ENCODE data around the gene SLC44A5. TPM values are rescaled to one million over a fixed set of nuclear protein-coding genes. Genes with fewer than 3 reads are reported as not detected.
"Not testable (repeated sequence)": the region's sequence is repeated elsewhere in the genome, so short reads cannot be mapped to it uniquely, and the experiment has no call there.

Gene SLC44A5
- total RNA-seq, 1 donor from 2014 or later = not detected

- intact Hi-C loops (cut with micrococcal nuclease) = no loop called here
- H3K4me1 Mint-ChIP-seq (ENCODE audit: low read depth) = no peaks in the 10 kb centered on the region
- peaks cover 2% of the 10 kb centered on the region for H3K9me3 Mint-ChIP-seq
- no peak overlapping the region for H3K27ac Mint-ChIP-seq
- H3K27me3 Mint-ChIP-seq (ENCODE audit: low read depth) = no peaks in the 10 kb centered on the region
- DNase-seq (ENCODE audit: low spot score) = no peak
- H3K4me3 Mint-ChIP-seq (ENCODE audit: low read depth) = no peak overlapping the region
- no peaks in the 10 kb centered on the region for H3K36me3 Mint-ChIP-seq (ENCODE audit: low read depth)
These were observed 249.7 kb downstream of the SLC44A5 start for GRCh38 chr1:75361260-75361659.

GRCh38 chr1:75354267-75354666 is 256.6 kb downstream of the SLC44A5 start:
- DNase-seq (ENCODE audit: low spot score); H3K27ac Mint-ChIP-seq; H3K9me3 Mint-ChIP-seq; H3K4me3 Mint-ChIP-seq (ENCODE audit: low read depth); H3K4me1 Mint-ChIP-seq (ENCODE audit: low read depth); intact Hi-C loops (cut with micrococcal nuclease); H3K36me3 Mint-ChIP-seq (ENCODE audit: low read depth); H3K27me3 Mint-ChIP-seq (ENCODE audit: low read depth): not testable (repeated sequence)

GRCh38 chr1:75353051-75353450 is 257.9 kb downstream of the SLC44A5 start:
- Mint-ChIP-seq H3K4me1 (ENCODE audit: low read depth) (no peaks in the 10 kb centered on the region), H3K4me3 (ENCODE audit: low read depth) (no peak overlapping the region), H3K27ac (no peak overlapping the region), H3K9me3 (no peaks in the 10 kb centered on the region), H3K27me3 (ENCODE audit: low read depth) (no peaks in the 10 kb centered on the region), H3K36me3 (ENCODE audit: low read depth) (no peaks in the 10 kb centered on the region)
- no peak for DNase-seq (ENCODE audit: low spot score)
- intact Hi-C loops (cut with micrococcal nuclease) = no loop called here

GRCh38 chr1:75345538-75346292 is 265.2 kb downstream of the SLC44A5 start:
- Mint-ChIP-seq H3K9me3 (no peaks in the 10 kb centered on the region), H3K27ac (no peak overlapping the region), H3K27me3 (ENCODE audit: low read depth) (no peaks in the 10 kb centered on the region), H3K4me1 (ENCODE audit: low read depth) (no peaks in the 10 kb centered on the region), H3K4me3 (ENCODE audit: low read depth) (no peak overlapping the region), H3K36me3 (ENCODE audit: low read depth) (no peaks in the 10 kb centered on the region)
- intact Hi-C loops (cut with micrococcal nuclease) = no loop called here
- DNase-seq (ENCODE audit: low spot score) = no peak

- H3K27me3 Mint-ChIP-seq (ENCODE audit: low read depth) = no peaks in the 10 kb centered on the region
- intact Hi-C loops (cut with micrococcal nuclease) = no loop called here
These were observed 268.1 kb downstream of the SLC44A5 start for GRCh38 chr1:75342786-75343185.

GRCh38 chr1:75341537-75341936 is 269.4 kb downstream of the SLC44A5 start:
- H3K9me3 Mint-ChIP-seq = no peaks in the 10 kb centered on the region
- H3K27ac Mint-ChIP-seq = no peak overlapping the region
- H3K36me3 Mint-ChIP-seq (ENCODE audit: low read depth) = no peaks in the 10 kb centered on the region
- DNase-seq (ENCODE audit: low spot score) = no peak
- H3K4me3 Mint-ChIP-seq (ENCODE audit: low read depth) = no peak overlapping the region
- H3K4me1 Mint-ChIP-seq (ENCODE audit: low read depth) = no peaks in the 10 kb centered on the region
- H3K27me3 Mint-ChIP-seq (ENCODE audit: low read depth) = no peaks in the 10 kb centered on the region
- intact Hi-C loops (cut with micrococcal nuclease) = no loop called here

More at GRCh38 chr1:75342786-75343185, 268.1 kb downstream of the SLC44A5 start:
- H3K4me3 Mint-ChIP-seq (ENCODE audit: low read depth) = no peak overlapping the region
- no peaks in the 10 kb centered on the region for H3K4me1 Mint-ChIP-seq (ENCODE audit: low read depth)
- no peak for DNase-seq (ENCODE audit: low spot score)
- no peaks in the 10 kb centered on the region for H3K36me3 Mint-ChIP-seq (ENCODE audit: low read depth)
- H3K27ac Mint-ChIP-seq = no peak overlapping the region
- H3K9me3 Mint-ChIP-seq = no peaks in the 10 kb centered on the region

- intact Hi-C loops (cut with micrococcal nuclease) = no loop called here
- no peak overlapping the region for H3K4me3 Mint-ChIP-seq (ENCODE audit: low read depth)
These were observed 272.1 kb downstream of the SLC44A5 start for GRCh38 chr1:75338616-75339483.

GRCh38 chr1:75334876-75335389 is 276.0 kb downstream of the SLC44A5 start:
- no peaks in the 10 kb centered on the region for H3K36me3 Mint-ChIP-seq (ENCODE audit: low read depth)
- H3K4me3 Mint-ChIP-seq (ENCODE audit: low read depth) = no peak overlapping the region
- H3K27me3 Mint-ChIP-seq (ENCODE audit: low read depth) = no peaks in the 10 kb centered on the region
- no peak overlapping the region for H3K27ac Mint-ChIP-seq
- H3K4me1 Mint-ChIP-seq (ENCODE audit: low read depth) = no peaks in the 10 kb centered on the region
- H3K9me3 Mint-ChIP-seq = no peaks in the 10 kb centered on the region
- intact Hi-C loops (cut with micrococcal nuclease) = no loop called here
- DNase-seq (ENCODE audit: low spot score) = no peak

More at GRCh38 chr1:75338616-75339483, 272.1 kb downstream of the SLC44A5 start:
- H3K9me3 Mint-ChIP-seq = no peaks in the 10 kb centered on the region
- H3K4me1 Mint-ChIP-seq (ENCODE audit: low read depth) = no peaks in the 10 kb centered on the region
- DNase-seq (ENCODE audit: low spot score) = no peak
- no peaks in the 10 kb centered on the region for H3K36me3 Mint-ChIP-seq (ENCODE audit: low read depth)
- H3K27ac Mint-ChIP-seq = no peak overlapping the region
- H3K27me3 Mint-ChIP-seq (ENCODE audit: low read depth) = no peaks in the 10 kb centered on the region

- Mint-ChIP-seq H3K27ac (no peak overlapping the region), H3K27me3 (ENCODE audit: low read depth) (no peaks in the 10 kb centered on the region), H3K36me3 (ENCODE audit: low read depth) (no peaks in the 10 kb centered on the region), H3K4me3 (ENCODE audit: low read depth) (no peak overlapping the region), H3K9me3 (no peaks in the 10 kb centered on the region), H3K4me1 (ENCODE audit: low read depth) (no peaks in the 10 kb centered on the region)
- intact Hi-C loops (cut with micrococcal nuclease) = no loop called here
- DNase-seq (ENCODE audit: low spot score) = no peak
These were observed 280.3 kb downstream of the SLC44A5 start for GRCh38 chr1:75330624-75331023.

GRCh38 chr1:75328691-75329090 is 282.2 kb downstream of the SLC44A5 start:
- Mint-ChIP-seq H3K4me1 (ENCODE audit: low read depth) (no peaks in the 10 kb centered on the region), H3K27ac (no peak overlapping the region), H3K9me3 (no peaks in the 10 kb centered on the region), H3K36me3 (ENCODE audit: low read depth) (no peaks in the 10 kb centered on the region), H3K27me3 (ENCODE audit: low read depth) (no peaks in the 10 kb centered on the region), H3K4me3 (ENCODE audit: low read depth) (no peak overlapping the region)
- intact Hi-C loops (cut with micrococcal nuclease) = no loop called here
- no peak for DNase-seq (ENCODE audit: low spot score)

- Mint-ChIP-seq H3K4me3 (ENCODE audit: low read depth) (no peak overlapping the region), H3K4me1 (ENCODE audit: low read depth) (no peaks in the 10 kb centered on the region)
These were observed 283.5 kb downstream of the SLC44A5 start for GRCh38 chr1:75327395-75327794.

GRCh38 chr1:75317976-75318375 is 292.9 kb downstream of the SLC44A5 start:
- intact Hi-C loops (cut with micrococcal nuclease) = no loop called here
- H3K4me1 Mint-ChIP-seq (ENCODE audit: low read depth) = no peaks in the 10 kb centered on the region
- DNase-seq (ENCODE audit: low spot score) = no peak
- H3K27me3 Mint-ChIP-seq (ENCODE audit: low read depth) = no peaks in the 10 kb centered on the region
- H3K36me3 Mint-ChIP-seq (ENCODE audit: low read depth) = no peaks in the 10 kb centered on the region
- no peak overlapping the region for H3K27ac Mint-ChIP-seq
- no peaks in the 10 kb centered on the region for H3K9me3 Mint-ChIP-seq
- no peak overlapping the region for H3K4me3 Mint-ChIP-seq (ENCODE audit: low read depth)

More at GRCh38 chr1:75327395-75327794, 283.5 kb downstream of the SLC44A5 start:
- intact Hi-C loops (cut with micrococcal nuclease) = no loop called here
- Mint-ChIP-seq H3K27ac (no peak overlapping the region), H3K27me3 (ENCODE audit: low read depth) (no peaks in the 10 kb centered on the region), H3K9me3 (no peaks in the 10 kb centered on the region), H3K36me3 (ENCODE audit: low read depth) (no peaks in the 10 kb centered on the region)
- DNase-seq (ENCODE audit: low spot score) = no peak

- Mint-ChIP-seq H3K36me3 (ENCODE audit: low read depth) (no peaks in the 10 kb centered on the region), H3K27ac (no peak overlapping the region), H3K9me3 (no peaks in the 10 kb centered on the region), H3K4me3 (ENCODE audit: low read depth) (no peak overlapping the region), H3K27me3 (ENCODE audit: low read depth) (no peaks in the 10 kb centered on the region), H3K4me1 (ENCODE audit: low read depth) (no peaks in the 10 kb centered on the region)
- intact Hi-C loops (cut with micrococcal nuclease) = no loop called here
- DNase-seq (ENCODE audit: low spot score) = no peak
These were observed 294.7 kb downstream of the SLC44A5 start for GRCh38 chr1:75316230-75316629.

Measured in activated T-helper 2 cell treated with anti-CD3 and anti-CD28 coated beads, Interferon-gamma antibody, Interleukin-2, Interleukin-4, amounts not matched to agents 10 μg/mL and 5 μg/mL and 100 μg/mL, durations not matched to agents 14 hours and 24 hours and 36 hours (primary cell).